K562 (cell line): ENCODE results near the gene ZNF865. TPM values are rescaled to one million over a fixed set of nuclear protein-coding genes. Genes with fewer than 3 reads are reported as not detected.

Source experiments
- ATAC-seq: fragments of 200-7000 bp; cut with Tn5 transposase; 3 replicates; pipeline ENCODE4 v1.9.1; 2020; ENCODE audit warnings: moderate library complexity
- BruUV-seq: library from RNA; stranded (reverse); fragments of 400-500 nt; replicated peaks from 2 replicates; lab custom pipeline; 2021; lab: Mats Ljungman, UMichigan
- CTCF ChIA-PET: fragments of 300-600 bp; formaldehyde crosslinking; extraction: SDS; loops from one replicate; lab custom pipeline; 2021; ENCODE audit warnings: low intra/inter-chr PET ratio; lab: Yijun Ruan, JAX
- POLR2A ChIA-PET: fragments of 300-600, 350-650 bp; sonication (Branson Sonifier 250); formaldehyde crosslinking; extraction: SDS; loops from one replicate; lab custom pipeline; 2021; ENCODE audit warnings: antibody characterized with exemption, inconsistent platforms; lab: Yijun Ruan, JAX
- DNase-seq, 4 experiments: peaks; one replicate each; pipeline versions ENCODE4 v3.0.0 to v3.0.0-alpha.2; 2011 to 2018; ENCODE audit warnings: low spot score in 3 of 4, mixed read lengths in 3 of 4; ENCODE audit errors: extremely low read depth in 1 of 4
- FAIRE-seq: peaks from 2 replicates; lab custom pipeline; 2011; peaks lifted over from hg19 to GRCh38; lab: Jason Lieb, UNC
- H2AFZ ChIP-seq: 2 replicates; pipeline ENCODE4 v1.6.0; 2011; ENCODE audit warnings: low read depth, low read length, control low read depth, inconsistent platforms
- H3K27ac ChIP-seq: fragments of 200-600 bp; 3 replicates; pipeline ENCODE4 v1.8.0; 2011; ENCODE audit warnings: low read depth, mild to moderate bottlenecking, control low read depth, inconsistent platforms, low read length, moderate library complexity, mixed read lengths; ENCODE audit errors: extremely low read depth
- H3K27me3 ChIP-seq, 2 experiments: fragments of 300-600 bp in 1 of 2; 2 replicates in 1 of 2; 3 replicates in 1 of 2; pipeline versions ENCODE4 v1.6.0 to v1.8.0; 2011; ENCODE audit warnings: inconsistent platforms in 2 of 2, low read length in 2 of 2, mild to moderate bottlenecking in 1 of 2, mixed read lengths in 1 of 2, moderate library complexity in 1 of 2; ENCODE audit not compliant: control insufficient read depth in 2 of 2, insufficient read depth in 2 of 2
- H3K36me3 ChIP-seq: fragments of 300-600 bp; 3 replicates; pipeline ENCODE4 v1.8.0; 2011; ENCODE audit warnings: mild to moderate bottlenecking, low read length, inconsistent platforms; ENCODE audit not compliant: control insufficient read depth, insufficient read depth
- H3K4me1 ChIP-seq, 2 experiments: fragments of 200-600 bp in 1 of 2; replicated peaks in 1 of 2; 2 replicates in 1 of 2; 3 replicates in 1 of 2; pipeline versions ENCODE4 v1.5.1 to v1.8.0; 2011; ENCODE audit warnings: inconsistent platforms in 2 of 2, low read length in 2 of 2, mild to moderate bottlenecking in 1 of 2, mixed read lengths in 1 of 2, moderate library complexity in 1 of 2; ENCODE audit not compliant: control insufficient read depth in 2 of 2, insufficient read depth in 2 of 2
- H3K4me2 ChIP-seq: 2 replicates; pipeline ENCODE4 v1.6.1; 2011; ENCODE audit warnings: low read length, control low read depth, inconsistent platforms, mixed read lengths; ENCODE audit not compliant: insufficient read depth
- H3K4me3 ChIP-seq: fragments of 200-600 bp; sonication (generic), shearing (Covaris generic); 2 replicates; pipeline ENCODE4 v1.5.1; 2016; ENCODE audit warnings: control low read depth, inconsistent platforms
- H3K79me2 ChIP-seq: fragments of 200-600 bp; 3 replicates; pipeline ENCODE4 v1.8.0; 2011; ENCODE audit warnings: low read length, inconsistent platforms; ENCODE audit not compliant: control insufficient read depth, insufficient read depth
- H3K9ac ChIP-seq, 2 experiments: 2 replicates each; pipeline versions ENCODE4 v1.6.0 to v1.6.1; 2011; ENCODE audit warnings: low read depth in 2 of 2, low read length in 2 of 2, control low read depth in 1 of 2, inconsistent platforms in 1 of 2, mild to moderate bottlenecking in 1 of 2, mixed read lengths in 1 of 2; ENCODE audit not compliant: insufficient read depth in 1 of 2
- H3K9me1 ChIP-seq: one replicate; pipeline ENCODE4 v1.6.0; 2011; ENCODE audit warnings: inconsistent platforms, mild to moderate bottlenecking, low read length, moderate library complexity; ENCODE audit not compliant: control insufficient read depth, insufficient read depth
- H3K9me3 ChIP-seq: replicated peaks from 2 replicates; pipeline ENCODE4 v1.5.1; 2011; ENCODE audit warnings: low read depth, low read length, inconsistent platforms; ENCODE audit not compliant: control insufficient read depth, insufficient read depth
- H4K20me1 ChIP-seq: replicated peaks from 2 replicates; pipeline ENCODE4 v1.6.1; 2011; ENCODE audit warnings: low read length, inconsistent platforms, mixed read lengths; ENCODE audit not compliant: control insufficient read depth, insufficient read depth
- BCOR ChIP-seq: fragments of 450-650 bp; IDR thresholded peaks from 2 replicates; pipeline ENCODE4 v1.6.1; 2016
- BDP1 ChIP-seq: IDR thresholded peaks from 3 replicates; pipeline ENCODE4 v1.6.1; 2011; ENCODE audit not compliant: insufficient read length, insufficient read depth
- MED1 ChIP-seq: sonication (generic); formaldehyde crosslinking; IDR thresholded peaks from 2 replicates; pipeline ENCODE4 v1.8.1; 2023; ENCODE audit warnings: missing genetic modification reagents, borderline replicate concordance
- POLR2AphosphoS5 ChIP-seq: IDR thresholded peaks from 2 replicates; pipeline ENCODE4 v1.6.1; 2011; ENCODE audit warnings: mild to moderate bottlenecking, low read depth, low read length, moderate library complexity; ENCODE audit not compliant: control insufficient read depth, insufficient read depth
- SP1 ChIP-seq: sonication (generic); formaldehyde crosslinking; IDR thresholded peaks from 2 replicates; pipeline ENCODE4 v1.8.1; 2022; ENCODE audit warnings: mild to moderate bottlenecking, missing genetic modification reagents
- SP2 ChIP-seq: IDR thresholded peaks from 2 replicates; pipeline ENCODE4 v1.6.1; 2011; ENCODE audit warnings: mild to moderate bottlenecking, low read depth, low read length, moderate library complexity; ENCODE audit not compliant: poor library complexity, severe bottlenecking; ENCODE audit errors: extremely low read depth
- WGBS: fragments of 100-300 bp; shearing (Covaris generic); methylation state at CpG from one replicate; pipeline ENCODE4 v1.1.6; 2016; ENCODE audit warnings: low coverage, mixed read lengths; ENCODE audit not compliant: insufficient coverage; ENCODE audit errors: missing lambda C conversion rate; 5-methylcytosine and 5-hydroxymethylcytosine counted together
- in situ Hi-C: fragments of 300-500 bp; cut with MboI; formaldehyde crosslinking; loops from 4 replicates; pipeline ENCODE4 v1.15.0; 2018; ENCODE audit warnings: inconsistent platforms, mixed read lengths
- intact Hi-C: fragments of 100-400 bp; cut with micrococcal nuclease; formaldehyde crosslinking; loops from 2 replicates; pipeline ENCODE4 v1.14.2; 2022
- polyA plus RNA-seq, 8 experiments: library from polyadenylated mRNA; depleted of rRNA in 4 of 8; stranded (reverse) in 5 of 8; unstranded in 3 of 8; fragments of >200 nt; fragmentation: Nextera tagmentation in 2 of 8; fragmentation: Illumina TruSeq in 1 of 8; extraction: Ambion mirVana in 2 of 8; extraction: Trizol in 1 of 8; gene quantifications; 2 replicates each; pipeline versions ENCODE4 v1.2.1 to v1.2.3, GENCODE V29; 2011 to 2014; ENCODE audit warnings: inconsistent platforms in 1 of 8, missing spikeins in 1 of 8
- total RNA-seq, 7 experiments: library from RNA; depleted of rRNA in 6 of 7; stranded (reverse); fragments of >200 nt in 6 of 7; fragmentation: Illumina TruSeq in 2 of 7; extraction: Trizol in 2 of 7; gene quantifications; 2 replicates each; pipeline versions ENCODE4 v1.2.1 to v1.2.3, GENCODE V29; 2011 to 2021; ENCODE audit warnings: low replicate concordance in 1 of 7
- TF ChIP-seq, protein P1 (sequence below): fragments of 450-650 bp; formaldehyde crosslinking; IDR thresholded peaks from 2 replicates; pipeline ENCODE4 v1.4.0; 2022; ENCODE audit warnings: mild to moderate bottlenecking, moderate library complexity
- TF ChIP-seq, protein P2 (sequence below): sonication (generic); formaldehyde crosslinking; IDR thresholded peaks from 2 replicates; pipeline ENCODE4 v1.8.0; 2022; ENCODE audit warnings: mild to moderate bottlenecking, low read depth, missing genetic modification reagents
- TF ChIP-seq, protein P3 (sequence below): fragments of 450-650 bp; formaldehyde crosslinking; IDR thresholded peaks from 2 replicates; pipeline ENCODE4 v1.4.0; 2020; ENCODE audit warnings: mild to moderate bottlenecking, moderate library complexity
- TF ChIP-seq, protein P4 (sequence below): fragments of 200-800 bp; sonication (Bioruptor generic); IDR thresholded peaks from 2 replicates; pipeline ENCODE4 v1.6.1; 2017; ENCODE audit warnings: missing genetic modification characterization, missing compliant biosample characterization
- TF ChIP-seq, protein P5 (sequence below): fragments of 450-650 bp; formaldehyde crosslinking; IDR thresholded peaks from 2 replicates; pipeline ENCODE4 v1.4.0; 2020; ENCODE audit warnings: mild to moderate bottlenecking, moderate library complexity

Gene ZNF865
- total and polyA plus RNA-seq, 9 of the 15 experiments (the other 6 are each of a cell fraction or from before 2014, with no cell fraction given) = 0.40 to 18.8 (median 1.6) TPM; not detected in 2

DNA sequence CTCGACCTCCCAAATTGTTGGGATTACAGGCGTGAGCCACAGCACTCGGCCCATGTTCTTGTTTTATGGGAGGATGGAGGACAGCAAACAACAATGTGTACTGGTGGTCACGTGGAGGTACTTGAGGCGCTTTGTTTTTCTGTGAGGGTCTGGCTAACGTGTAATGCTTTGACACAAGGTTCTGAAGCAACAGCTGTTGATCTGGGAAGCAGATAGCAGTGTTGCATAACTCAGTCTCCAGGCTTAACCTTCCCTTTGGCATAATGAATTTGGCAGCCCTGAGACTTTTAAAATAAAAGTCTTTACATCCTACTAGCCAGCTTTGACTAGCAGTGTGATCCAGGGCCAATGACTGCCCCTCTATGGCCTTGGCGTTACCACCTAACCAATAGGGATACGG lies 28.4 kb downstream of the ZNF865 start (continued):
- TF ChIP-seq, protein P1, sequence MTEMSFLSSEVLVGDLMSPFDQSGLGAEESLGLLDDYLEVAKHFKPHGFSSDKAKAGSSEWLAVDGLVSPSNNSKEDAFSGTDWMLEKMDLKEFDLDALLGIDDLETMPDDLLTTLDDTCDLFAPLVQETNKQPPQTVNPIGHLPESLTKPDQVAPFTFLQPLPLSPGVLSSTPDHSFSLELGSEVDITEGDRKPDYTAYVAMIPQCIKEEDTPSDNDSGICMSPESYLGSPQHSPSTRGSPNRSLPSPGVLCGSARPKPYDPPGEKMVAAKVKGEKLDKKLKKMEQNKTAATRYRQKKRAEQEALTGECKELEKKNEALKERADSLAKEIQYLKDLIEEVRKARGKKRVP (CRISPR knock-in tag) = no peak
- no peak for TF ChIP-seq BDP1
- TF ChIP-seq SP2 = no peak
- no peak for TF ChIP-seq BCOR
- TF ChIP-seq, all 486 proteins: peak for 3

DNA sequence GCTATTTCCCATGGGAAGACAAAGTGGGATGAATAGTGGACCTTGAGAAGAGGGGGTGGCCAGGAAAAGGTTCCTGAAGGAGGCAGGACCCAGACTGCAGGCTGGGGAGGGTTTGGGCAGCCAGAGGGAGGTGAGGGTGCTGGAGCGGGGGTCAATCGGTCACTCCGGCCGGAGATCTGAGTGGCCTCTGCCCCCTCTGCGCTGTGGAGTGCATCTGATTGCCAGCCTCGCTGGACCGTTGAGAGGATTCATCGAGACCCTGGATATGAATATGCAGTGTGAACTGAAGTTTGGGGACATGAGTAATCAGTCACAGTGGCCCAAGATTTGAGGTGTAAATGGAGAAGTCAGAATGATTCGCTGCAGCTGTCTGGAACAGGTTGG lies 29.9 kb downstream of the ZNF865 start:
- Histone ChIP-seq H3K36me3 (peaks cover 11% of the 10 kb centered on the region; the same call in 2 of the 3 replicates), H3K27me3 (no peaks in the 10 kb centered on the region), H3K4me3 (peak overlapping the region; percentile 88), H3K9ac (peak overlapping the region; percentile 98), H3K79me2 (peaks cover 49% of the 10 kb centered on the region), H3K9me1 (no peaks in the 10 kb centered on the region), H3K4me1 (peaks cover 24 to 37% of the 10 kb centered on the region in 2 experiments), H4K20me1 (no peaks in the 10 kb centered on the region), H3K27ac (peak overlapping the region; percentile 92), H3K4me2 (peak overlapping the region; percentile 98), H2AFZ (peak overlapping the region; percentile 91), H3K9me3 (0 out of 2 replicates have a peak, but pooled peaks cover 2% of the 10 kb centered on the region)
- intact Hi-C loops (loop anchor here (10.0 kb wide), 1 partner anchor 491 kb away; the partner anchor contains the start of gene TNNT1), in situ Hi-C loops (loop anchor here (5.0 to 25.0 kb wide), 4 partner anchors 177 to 761 kb away; partner anchors contain the start of genes FCAR, TNNT1 and ZSCAN5A)
- WGBS = 0% methylated on average over 9 of the region's 9 CpGs
- no peak for ATAC-seq
- POLR2A ChIA-PET = interaction anchor here (0.8 to 1.8 kb wide), 5 partner anchors 9 to 131 kb away, joined by 3 to 18 read pairs (median 3); partner anchors contain the start of gene ZNF784
- no peak for DNase-seq
- TSS peak; percentile 69 for BruUV-seq
- CTCF ChIA-PET = interaction anchor here (1.0 kb wide), 1 partner anchor 12 kb away, joined by 4 read pairs; the partner anchor contains the start of gene CCDC106
- no peak for FAIRE-seq
- TF ChIP-seq, protein P2, sequence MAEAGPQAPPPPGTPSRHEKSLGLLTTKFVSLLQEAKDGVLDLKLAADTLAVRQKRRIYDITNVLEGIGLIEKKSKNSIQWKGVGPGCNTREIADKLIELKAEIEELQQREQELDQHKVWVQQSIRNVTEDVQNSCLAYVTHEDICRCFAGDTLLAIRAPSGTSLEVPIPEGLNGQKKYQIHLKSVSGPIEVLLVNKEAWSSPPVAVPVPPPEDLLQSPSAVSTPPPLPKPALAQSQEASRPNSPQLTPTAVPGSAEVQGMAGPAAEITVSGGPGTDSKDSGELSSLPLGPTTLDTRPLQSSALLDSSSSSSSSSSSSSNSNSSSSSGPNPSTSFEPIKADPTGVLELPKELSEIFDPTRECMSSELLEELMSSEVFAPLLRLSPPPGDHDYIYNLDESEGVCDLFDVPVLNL (CRISPR knock-in tag) = no peak
- TF ChIP-seq, protein P3, sequence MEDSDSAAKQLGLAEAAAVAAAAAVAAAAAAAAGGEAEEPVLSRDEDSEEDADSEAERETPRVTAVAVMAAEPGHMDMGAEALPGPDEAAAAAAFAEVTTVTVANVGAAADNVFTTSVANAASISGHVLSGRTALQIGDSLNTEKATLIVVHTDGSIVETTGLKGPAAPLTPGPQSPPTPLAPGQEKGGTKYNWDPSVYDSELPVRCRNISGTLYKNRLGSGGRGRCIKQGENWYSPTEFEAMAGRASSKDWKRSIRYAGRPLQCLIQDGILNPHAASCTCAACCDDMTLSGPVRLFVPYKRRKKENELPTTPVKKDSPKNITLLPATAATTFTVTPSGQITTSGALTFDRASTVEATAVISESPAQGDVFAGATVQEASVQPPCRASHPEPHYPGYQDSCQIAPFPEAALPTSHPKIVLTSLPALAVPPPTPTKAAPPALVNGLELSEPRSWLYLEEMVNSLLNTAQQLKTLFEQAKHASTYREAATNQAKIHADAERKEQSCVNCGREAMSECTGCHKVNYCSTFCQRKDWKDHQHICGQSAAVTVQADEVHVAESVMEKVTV (CRISPR knock-in tag) = no peak
- TF ChIP-seq, protein P4, sequence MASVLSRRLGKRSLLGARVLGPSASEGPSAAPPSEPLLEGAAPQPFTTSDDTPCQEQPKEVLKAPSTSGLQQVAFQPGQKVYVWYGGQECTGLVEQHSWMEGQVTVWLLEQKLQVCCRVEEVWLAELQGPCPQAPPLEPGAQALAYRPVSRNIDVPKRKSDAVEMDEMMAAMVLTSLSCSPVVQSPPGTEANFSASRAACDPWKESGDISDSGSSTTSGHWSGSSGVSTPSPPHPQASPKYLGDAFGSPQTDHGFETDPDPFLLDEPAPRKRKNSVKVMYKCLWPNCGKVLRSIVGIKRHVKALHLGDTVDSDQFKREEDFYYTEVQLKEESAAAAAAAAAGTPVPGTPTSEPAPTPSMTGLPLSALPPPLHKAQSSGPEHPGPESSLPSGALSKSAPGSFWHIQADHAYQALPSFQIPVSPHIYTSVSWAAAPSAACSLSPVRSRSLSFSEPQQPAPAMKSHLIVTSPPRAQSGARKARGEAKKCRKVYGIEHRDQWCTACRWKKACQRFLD (CRISPR knock-in tag) = 0 out of 2 replicates have a peak, but pooled peaks have one; percentile 37
- TF ChIP-seq POLR2AphosphoS5 (no peak), MED1 (CRISPR knock-in tag) (0 out of 2 replicates have a peak, but pooled peaks have one; percentile 88), SP1 (CRISPR knock-in tag) (peak; percentile 2; the same call in 1 of the 2 replicates)
- TF ChIP-seq, protein P5, sequence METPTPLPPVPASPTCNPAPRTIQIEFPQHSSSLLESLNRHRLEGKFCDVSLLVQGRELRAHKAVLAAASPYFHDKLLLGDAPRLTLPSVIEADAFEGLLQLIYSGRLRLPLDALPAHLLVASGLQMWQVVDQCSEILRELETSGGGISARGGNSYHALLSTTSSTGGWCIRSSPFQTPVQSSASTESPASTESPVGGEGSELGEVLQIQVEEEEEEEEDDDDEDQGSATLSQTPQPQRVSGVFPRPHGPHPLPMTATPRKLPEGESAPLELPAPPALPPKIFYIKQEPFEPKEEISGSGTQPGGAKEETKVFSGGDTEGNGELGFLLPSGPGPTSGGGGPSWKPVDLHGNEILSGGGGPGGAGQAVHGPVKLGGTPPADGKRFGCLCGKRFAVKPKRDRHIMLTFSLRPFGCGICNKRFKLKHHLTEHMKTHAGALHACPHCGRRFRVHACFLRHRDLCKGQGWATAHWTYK (CRISPR knock-in tag) = 0 out of 2 replicates have a peak, but pooled peaks have one; percentile 10
